NOMO-1 (cell line): ENCODE measurements around the gene CCDC57.
A peak's percentile ranks its signal among the peaks of the same experiment; 100 is the strongest.
"Not testable (repeated sequence)": the region's sequence is repeated elsewhere in the genome, so short reads cannot be mapped to it uniquely, and the experiment has no call there.

Source experiments
- DNase-seq, 2 experiments: peaks; one replicate each; lab custom pipeline; 2025; ENCODE audit not compliant: unreplicated experiment in 2 of 2; lab: John Stamatoyannopoulos, UW

Gene CCDC57

DNA sequence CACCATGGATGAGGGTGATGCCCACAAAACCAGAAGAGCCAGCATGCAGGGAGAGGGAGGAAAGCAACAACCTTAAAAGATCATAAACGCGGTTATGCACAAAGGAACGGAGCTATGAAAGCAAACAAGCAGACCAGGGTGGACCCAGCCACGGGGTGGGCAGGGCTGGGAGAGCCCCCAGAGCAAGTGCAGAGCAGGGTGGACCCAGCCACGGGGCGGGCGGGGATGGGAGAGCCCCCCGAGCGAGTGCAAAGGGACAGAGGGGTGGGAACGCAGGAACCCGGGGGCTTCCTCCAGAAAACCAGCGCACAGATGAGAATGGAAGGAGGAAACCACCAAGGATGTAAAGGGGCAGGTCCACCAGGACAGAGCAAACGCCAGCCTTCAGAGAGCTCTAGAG lies 33.2 kb downstream of the CCDC57 start:
- no peak for DNase-seq

DNA sequence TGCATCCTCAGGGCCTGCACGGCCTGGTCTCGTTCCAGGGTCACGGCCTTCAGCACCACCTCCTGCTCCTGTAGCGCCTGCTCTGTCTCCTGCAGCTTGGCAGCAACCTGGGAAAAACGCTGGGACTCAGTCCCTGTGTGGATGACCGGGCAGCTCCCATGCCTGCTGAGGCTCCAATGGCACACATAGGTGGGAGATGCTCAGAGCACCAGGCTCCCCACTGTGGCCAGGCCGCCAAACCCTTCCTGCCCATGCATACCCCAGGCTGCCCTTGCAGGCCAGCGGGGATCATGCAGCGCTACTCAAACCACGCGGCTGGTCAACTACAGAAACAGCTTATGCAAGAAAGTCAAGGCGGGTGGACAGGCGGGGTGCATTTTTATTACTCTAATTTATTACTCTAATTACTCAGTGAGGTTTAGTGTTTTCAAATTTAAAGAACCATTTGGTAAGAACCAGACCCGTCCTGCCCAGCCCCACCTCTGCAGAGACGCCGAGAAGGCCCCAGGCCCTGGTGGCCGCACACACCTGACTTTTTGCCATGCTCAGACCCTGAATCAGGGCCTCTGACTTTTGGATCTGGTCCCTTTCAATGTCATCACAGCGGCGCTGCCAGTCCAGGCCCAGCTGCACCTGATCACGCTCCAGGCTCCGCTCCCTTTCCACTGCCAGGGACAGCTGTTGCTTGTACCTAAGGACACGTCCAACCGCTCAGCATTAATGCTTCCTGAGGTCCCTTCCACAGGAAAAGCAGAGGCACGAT lies 34.0 kb downstream of the CCDC57 start:
- no peak for DNase-seq

DNA sequence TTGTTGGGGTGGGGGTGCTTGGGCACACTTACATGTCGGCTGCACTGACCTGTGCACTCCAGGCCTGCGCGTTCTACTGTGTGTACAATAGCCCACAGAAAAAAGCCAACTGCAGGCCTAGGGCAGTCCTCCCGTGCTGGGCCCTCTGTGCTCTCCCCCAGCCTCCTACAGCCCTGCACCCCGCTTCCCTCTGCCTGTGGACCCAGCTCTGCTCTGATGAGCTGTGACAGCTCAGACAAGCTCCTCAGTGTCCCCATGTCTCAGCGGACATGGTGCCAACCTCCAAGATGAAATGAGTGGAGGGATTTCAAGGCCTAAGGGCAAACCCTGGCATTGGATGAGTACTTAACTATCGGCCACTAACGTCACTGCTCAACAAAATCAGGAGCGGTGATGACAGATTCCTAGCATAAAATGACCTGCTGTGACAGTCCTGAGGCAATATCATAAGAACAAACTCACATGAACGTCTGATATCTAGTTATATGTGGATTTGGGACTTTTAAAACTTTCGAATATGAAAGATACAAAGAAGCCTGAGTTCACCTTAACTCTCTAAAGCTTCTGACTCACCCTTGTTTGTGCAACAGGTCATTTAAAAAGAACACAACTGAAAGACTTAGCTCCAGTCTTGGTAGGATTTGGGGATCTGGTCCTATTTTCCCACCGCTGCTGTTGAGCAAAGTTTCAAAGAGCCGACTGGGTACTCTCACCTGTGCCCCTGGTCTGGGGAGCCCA lies 34.7 kb downstream of the CCDC57 start:
- no peak for DNase-seq

DNA sequence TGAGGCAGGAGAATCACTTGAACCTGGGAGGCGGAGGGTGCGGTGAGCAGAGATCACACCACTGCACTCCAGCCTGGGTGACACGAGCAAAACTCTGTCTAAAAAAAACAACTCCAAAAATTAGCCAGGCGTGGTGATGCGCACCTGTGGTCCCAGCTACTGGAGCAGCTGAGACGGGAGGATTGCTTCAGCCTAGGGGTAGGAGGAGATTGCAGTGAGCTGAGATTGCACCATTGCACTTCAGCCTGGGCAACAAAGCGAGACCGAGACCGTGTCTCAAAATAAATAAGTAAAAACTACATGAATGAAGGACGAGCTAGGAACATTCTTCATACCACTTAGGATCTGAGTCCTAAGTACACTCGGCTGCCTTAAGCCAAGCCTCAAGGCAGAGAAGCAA lies 35.4 kb downstream of the CCDC57 start:
- DNase-seq, result no peak

DNA sequence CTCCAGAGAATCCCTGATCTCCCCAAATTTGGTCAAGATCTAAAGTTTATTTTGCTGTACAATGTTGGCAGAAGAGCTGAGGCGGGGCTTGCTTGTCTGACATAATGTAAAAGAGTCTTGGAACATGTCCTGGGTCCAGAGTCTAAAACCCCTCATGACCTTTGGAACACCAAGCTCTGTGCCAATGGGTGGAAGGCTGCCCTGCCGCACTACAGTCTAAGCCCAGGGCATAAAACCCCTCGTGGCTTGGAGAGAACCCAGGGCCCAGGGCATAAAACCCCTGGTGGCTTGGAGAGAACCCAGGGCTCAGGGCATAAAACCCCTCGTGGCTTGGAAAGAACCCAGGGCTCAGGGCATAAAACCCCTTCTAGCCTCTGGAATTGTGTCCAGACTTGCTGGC lies 36.7 kb downstream of the CCDC57 start:
- DNase-seq, result no peak

DNA sequence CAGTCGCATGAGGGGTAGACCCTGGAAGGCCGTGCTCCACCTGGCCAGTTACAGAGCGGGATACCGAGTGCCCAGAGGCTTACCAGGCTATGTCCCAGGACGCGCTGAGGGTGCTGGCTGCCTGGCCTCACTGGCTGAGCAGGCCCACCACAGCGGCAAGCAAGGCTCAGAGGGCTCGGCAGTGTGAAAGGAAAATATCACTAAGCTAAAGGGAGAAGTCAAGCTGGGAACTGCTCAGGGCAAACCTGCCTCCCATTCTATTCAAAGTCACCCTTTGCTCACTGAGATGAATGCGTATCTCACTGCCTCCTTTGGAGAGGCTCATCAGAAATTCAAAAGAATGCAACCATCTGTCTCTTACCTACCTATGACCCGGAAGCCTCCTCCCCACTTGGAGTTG lies 37.4 kb downstream of the CCDC57 start:
- no peak for DNase-seq

DNA sequence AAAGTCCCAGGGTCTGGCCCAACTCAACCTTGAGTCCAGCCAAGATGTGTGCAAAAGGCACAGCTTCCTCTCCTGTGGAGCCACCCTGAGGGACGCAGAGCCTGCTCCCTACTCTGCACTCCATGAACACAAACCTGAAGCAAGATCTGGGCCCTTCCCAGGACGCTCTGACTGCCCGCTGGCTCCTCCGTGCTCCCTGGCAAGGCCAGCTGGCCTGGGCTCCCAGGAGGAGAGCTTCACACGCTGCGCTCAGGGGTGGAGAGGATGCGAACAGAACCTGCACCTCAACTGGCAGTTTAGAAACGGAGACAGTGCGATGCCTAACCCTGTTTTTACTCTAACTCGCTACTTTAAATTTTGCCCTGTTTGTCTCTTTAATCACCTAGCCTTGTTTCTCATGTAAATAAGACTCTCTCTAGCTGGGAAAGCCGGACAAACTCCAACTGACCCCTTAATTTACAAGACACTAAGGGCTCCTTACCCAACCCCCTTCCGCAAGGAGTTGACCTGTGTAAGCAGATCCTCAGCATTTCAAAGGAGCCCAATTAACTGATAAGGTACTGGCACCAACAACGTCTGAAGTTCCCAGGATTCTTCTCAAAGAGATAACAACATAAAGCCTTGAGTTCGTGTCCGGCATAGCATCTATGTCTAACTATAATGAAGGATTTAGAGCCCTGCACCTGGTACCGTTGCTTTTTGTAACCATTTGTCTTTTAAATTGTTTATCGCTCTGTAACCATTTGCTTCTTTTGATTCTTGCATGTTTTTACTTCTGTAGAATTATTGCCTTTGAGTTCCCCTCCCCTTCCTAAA lies 38.4 kb downstream of the CCDC57 start:
- DNase-seq, result not testable (repeated sequence)

DNA sequence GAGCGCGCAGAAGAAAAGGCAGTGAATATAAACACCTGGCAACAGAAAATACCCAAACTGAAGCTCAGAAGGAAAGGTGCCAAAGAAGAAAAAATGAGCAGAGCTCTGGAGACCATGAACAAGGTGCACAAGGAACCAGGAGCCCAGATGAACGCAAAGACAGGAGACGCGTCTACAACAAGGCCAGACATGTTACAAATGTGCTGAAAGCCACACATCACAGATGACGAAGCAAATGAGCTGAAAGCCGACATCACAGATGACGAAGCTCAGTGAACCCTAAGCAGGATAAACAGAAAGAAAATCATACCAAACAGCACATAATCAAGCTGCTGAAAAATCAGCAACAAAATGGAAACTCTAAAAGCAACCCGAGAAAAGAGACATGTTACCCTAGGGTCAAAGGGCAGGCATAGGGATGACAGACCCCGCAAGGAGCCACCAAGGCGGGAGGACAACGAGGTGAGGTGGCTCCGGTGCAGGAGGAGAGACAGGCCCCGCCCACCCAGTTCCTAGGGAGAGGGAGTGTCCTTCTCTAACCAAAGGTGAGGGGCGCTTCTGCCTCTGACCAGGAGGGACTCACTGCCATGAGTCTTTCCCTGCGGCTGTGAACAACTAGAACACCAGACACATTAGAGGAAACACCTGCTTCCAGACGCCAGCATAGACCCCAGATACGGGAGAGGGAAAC lies 39.1 kb downstream of the CCDC57 start:
- DNase-seq, result no peak

DNA sequence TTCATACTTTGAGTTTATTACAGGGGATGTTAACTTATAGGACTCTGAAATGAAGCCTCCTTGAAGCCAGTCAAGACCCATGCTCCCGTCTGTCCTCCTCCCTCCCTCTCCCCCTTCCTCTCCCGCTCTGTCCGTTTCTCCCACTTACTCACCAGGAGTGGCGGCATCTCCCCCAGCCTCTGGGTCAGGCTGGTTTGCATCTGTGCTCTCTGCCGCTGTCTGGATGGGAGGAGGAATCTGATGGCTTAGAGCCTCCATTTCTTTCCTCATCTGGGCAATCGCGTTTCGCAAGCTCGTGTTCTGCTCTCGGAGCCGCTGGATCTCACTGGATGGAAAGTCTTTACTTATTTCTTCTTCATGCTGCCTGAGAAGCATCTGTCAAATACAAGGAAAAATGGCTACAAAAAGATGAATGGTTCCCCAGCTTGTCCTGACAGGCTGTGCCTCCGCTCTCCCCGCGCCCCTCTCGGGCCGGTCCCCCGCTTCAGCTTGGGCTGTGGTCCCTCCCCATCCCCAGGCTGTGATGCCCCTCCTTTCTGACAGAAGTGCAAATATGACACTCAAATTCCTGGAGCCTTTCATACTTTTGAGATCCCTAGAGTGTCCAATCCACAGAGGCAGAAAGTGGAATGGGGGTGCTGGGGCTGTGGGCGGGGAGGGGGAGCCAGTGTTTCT lies 40.0 kb downstream of the CCDC57 start:
- DNase-seq, result no peak

DNA sequence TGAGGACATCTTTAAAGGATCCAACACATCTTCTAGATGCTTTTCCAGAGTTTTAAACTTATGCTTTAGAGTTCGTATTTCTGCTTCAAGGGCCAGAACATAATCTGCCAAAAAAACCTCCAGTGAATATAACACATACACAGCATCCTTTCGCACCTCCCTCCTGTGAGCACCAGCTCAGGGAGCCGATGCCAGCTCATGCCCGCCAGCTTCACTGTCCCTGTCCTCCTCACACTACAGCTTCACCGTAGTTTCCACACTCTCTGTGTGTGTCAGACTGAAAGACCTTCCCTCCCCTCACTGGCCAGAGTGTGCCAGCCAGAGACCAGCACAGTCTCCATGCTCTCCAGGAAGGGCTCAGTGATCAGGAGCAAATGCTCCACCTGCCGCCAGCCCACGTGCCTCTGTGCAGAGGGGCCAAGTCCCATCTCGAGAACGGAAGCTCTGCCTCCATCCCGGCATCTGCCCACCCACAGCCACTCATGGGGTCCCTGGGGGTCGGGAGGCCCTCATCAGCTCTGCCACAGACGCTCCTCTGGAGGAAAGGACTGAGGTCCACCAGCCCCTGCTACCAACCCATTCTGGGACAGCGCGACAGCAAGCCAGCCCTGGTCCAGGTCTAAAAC lies 40.8 kb downstream of the CCDC57 start:
- no peak for DNase-seq

DNA sequence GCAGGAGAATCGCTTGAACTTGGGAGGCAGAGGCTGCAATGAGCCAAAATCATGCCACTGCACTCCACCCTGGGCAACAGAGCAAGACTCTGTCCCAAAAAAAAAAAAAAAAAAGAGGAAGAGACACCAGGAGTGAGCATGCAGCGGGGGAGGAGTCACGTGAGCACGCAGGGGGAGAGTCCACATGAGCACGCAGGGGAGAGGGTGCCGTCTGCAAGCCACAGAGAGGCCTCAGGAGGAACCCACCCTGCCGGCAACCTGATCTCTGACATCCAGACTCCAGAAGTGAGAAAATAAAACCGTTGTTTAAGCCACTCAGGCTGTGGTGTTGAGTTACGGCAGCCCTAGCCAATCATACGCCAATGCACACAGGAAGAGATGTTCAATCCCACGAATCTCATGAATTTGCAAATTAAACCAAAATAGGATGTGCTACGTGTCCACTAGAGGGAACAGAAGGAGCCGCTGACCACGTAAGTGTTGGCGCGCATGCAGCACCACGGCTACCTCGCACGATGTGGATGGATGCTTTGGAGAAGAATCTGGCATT lies 42.2 kb downstream of the CCDC57 start:
- DNase-seq, result peak in 1 of 2 experiments; percentile 1

DNA sequence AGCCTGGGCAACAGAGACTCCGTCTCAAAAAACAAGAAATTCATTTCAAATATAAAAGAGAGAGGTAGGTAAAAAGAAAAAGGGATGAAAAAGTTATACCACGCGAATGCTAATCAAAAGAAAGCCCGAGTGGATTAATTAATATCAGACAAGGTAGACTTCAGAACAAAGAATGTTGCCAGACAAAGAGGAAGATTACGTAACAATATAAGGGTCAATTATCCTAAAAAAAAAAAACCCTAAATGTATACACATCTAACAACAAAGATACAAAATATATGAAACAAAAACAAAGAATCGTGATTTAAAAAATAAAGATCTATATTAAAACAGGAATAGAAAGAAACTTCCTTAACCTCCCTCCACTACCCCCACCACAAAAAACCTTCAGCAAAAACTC lies 44.1 kb downstream of the CCDC57 start:
- no peak for DNase-seq

DNA sequence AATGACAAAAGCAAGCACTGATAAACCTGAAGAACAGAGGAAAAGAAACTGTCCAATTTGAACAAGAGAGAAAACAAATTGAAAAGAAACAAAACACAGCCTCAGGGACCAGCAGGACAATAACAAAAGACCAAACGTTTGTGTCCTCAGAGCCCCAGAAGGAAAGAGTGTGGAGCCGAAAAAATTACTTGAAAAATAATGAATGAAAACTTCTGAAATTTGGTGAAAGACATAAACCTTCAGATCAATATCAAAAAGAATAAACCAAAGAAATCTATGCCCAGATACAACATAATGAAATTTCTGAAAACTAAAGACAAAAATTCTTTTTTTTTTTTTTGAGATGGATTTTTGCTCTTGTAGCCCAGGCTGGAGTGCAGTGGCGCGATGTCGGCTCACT lies 45.6 kb downstream of the CCDC57 start:
- no peak for DNase-seq

DNA sequence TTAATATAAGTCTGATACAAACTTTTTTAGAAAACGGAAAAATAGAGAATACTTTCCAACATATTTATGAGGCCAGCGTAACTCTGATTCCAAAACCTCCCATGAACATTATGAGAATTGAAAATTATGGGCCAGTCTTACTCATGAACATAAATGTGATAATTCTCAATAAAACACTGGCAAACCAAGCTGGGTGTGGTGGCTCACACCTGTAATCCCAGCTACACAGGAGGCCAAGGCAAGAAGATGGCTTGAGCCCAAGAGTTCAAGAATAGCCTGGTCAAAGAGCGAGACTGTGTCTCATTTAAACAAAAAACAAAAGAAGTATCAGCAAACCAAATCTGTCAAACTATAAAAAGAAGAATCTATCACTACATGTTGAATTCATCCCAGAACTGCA lies 47.8 kb downstream of the CCDC57 start:
- DNase-seq, result no peak

DNA sequence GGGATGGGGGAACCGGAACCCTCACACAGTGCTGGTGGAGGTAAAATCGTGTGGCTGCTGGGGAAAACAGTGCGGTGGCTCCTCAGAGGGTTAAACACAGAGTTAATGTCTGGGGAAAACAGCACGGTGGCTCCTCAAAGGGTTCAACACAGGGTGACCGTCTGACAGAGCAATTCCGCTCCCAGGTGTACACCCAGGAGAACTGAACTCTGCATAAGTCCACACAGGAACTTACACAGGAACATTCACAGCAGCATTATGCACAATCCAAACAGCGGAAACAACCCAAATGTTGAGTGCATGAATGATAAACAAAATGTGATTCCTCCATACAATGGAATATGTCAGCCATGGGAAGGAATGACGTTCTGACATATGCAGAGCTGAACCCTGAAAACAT lies 51.4 kb downstream of the CCDC57 start:
- no peak for DNase-seq

DNA sequence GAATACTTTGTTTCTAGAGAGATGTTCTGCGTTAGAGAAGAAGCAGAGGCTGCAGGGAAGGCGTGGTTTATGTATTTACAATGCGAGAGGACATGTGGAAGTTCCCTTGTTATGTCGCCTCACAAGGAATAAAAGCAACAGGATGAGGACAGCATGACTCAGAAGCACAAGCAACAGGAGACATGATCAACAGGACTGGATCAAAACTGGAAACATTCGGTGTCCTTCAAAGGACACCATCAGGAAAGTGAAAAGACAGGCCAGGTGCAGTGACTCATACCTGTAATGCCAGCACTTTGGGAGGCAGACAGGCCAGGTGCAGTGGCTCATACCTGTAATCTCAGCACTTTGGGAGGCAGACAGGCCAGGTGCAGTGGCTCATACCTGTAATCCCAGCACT lies 52.6 kb downstream of the CCDC57 start:
- no peak for DNase-seq

DNA sequence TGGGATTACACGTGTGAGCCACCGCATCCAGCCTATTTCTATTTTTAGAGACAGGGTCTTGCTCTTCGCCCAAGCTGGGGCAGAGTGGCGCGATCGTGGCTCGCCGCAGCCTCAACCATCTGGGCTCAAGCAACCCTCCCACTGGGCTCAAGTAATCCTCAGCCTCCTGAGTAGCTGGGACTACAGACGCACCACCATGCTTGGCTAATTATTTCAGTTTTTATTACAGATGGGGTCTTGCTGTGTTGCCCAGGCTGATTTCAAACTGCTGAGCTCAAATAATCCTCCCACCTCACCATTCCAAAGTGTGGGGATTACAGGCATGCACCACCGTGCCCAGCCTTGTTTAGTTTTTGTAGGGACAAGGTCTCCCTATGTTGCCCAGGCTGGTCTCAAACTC lies 53.8 kb downstream of the CCDC57 start:
- no peak for DNase-seq

DNA sequence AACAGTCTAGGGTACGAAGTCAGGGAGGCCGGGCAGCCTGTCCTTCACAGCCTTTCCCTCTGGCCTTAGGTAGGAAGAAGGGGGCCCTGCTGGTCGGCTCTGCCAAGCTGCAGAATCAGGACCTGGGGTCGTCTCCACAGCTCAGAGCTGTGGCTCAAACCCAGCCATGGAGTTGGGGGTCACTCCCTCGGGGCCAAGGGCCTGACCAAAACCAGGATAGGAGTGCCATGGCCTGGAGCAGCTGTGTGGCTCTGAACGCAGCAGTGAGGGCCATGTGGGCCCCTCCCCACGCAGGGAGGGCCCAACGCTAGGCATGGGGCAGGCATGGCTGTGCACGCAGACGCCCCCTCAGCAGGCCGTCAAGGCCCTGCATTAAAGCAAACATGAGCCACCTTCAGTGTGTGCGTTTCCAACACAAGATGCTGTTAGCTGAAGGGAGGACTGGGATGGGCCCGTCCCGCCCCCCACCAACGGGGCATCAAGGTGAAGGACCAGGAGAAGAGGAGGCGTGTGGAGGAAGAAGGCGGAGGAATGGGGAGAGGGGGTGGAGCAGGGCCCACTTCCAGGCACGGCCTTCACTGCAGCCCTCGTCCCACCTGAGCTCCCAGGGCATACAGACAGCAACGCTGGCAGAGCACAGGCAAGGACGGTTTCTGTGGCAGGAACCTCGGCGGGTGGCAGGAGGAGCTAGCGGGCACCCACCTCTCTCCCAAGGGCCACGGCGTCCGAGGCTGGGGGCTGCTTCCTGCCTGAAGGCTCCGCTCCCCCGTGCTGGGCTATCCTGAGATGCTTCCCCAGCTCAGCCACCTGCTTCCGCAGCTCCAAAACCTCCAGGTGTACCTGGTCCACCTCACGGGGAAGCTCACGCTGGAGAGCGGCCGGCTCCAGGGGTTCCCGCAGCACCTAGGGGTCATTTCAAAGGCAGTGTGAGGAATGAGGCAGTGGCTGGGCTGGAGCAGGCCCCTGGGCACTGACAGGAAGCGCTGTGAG lies 55.3 kb downstream of the CCDC57 start:
- DNase-seq, result no peak
